Measurements from ENCODE around the gene UGT1A4. TPM values are rescaled to one million over a fixed set of nuclear protein-coding genes. Genes with fewer than 3 reads are reported as not detected.

UGT1A4 gene
- total and polyA plus RNA-seq, 9 of the 15 experiments (the other 6 are each of a cell fraction or from before 2014, with no cell fraction given): not detected

GRCh38 chr2:233747283-233747544 is 28.7 kb downstream of the UGT1A4 start:
- ChIA-PET CTCF (ENCODE audit: low intra/inter-chr PET ratio) (no interaction called here), POLR2A (no interaction called here)
- FAIRE-seq: no peak
- no peak overlapping the region for H2AFZ ChIP-seq (ENCODE audit: low read depth, low read length)
- peaks cover 0 to 7% of the 10 kb centered on the region in 2 experiments; a peak in 2 of 5 replicates for H3K4me1 ChIP-seq (replicated peaks in 1 of 2; ENCODE audit: control insufficient read depth in 2 of 2, insufficient read depth in 2 of 2, low read length in 2 of 2)
- intact Hi-C loops (cut with micrococcal nuclease): no loop called here
- H4K20me1 ChIP-seq (replicated peaks; ENCODE audit: control insufficient read depth, insufficient read depth, low read length): no peaks in the 10 kb centered on the region
- no peaks in the 10 kb centered on the region for H3K36me3 ChIP-seq (ENCODE audit: control insufficient read depth, insufficient read depth, low read length)
- in situ Hi-C loops (cut with MboI): no loop called here
- H3K27ac ChIP-seq (ENCODE audit: extremely low read depth, low read depth, low read length): no peak overlapping the region
- no peaks in the 10 kb centered on the region for H3K27me3 ChIP-seq (ENCODE audit: control insufficient read depth in 2 of 2, insufficient read depth in 2 of 2, low read length in 2 of 2)
- no peak overlapping the region for H3K4me2 ChIP-seq (ENCODE audit: insufficient read depth, low read length)
- no peak for TF ChIP-seq ZNF511 (CRISPR knock-in tag; IDR thresholded peaks at IDR 0.05)
- TF ChIP-seq CTCF (IDR thresholded peaks at IDR 0.05 in 2 of 3, conservative IDR thresholded peaks at IDR 0.05 in 1 of 3; ENCODE audit: insufficient read depth in 2 of 3, low read depth in 1 of 3, low read length in 3 of 3): no peak
- no peak for TF ChIP-seq MED1 (CRISPR knock-in tag; IDR thresholded peaks at IDR 0.05; ENCODE audit: borderline replicate concordance)
- TF ChIP-seq TSC22D4 (tag; IDR thresholded peaks at IDR 0.05): no peak
- no peak for TF ChIP-seq HMG20B (CRISPR knock-in tag; IDR thresholded peaks at IDR 0.05)
- no peak for TF ChIP-seq GTF3C2 (IDR thresholded peaks at IDR 0.05; ENCODE audit: borderline replicate concordance, extremely low read depth, insufficient read length)
- no peak for TF ChIP-seq TARDBP (IDR thresholded peaks at IDR 0.05)
- no peak for TF ChIP-seq PATZ1 (CRISPR knock-in tag; IDR thresholded peaks at IDR 0.05; ENCODE audit: borderline replicate concordance)
- TF ChIP-seq NR0B1 (IDR thresholded peaks at IDR 0.05; ENCODE audit: partially characterized antibody): no peak
- ATAC-seq: no peak
- 3% methylated on average over 6 of the region's 6 CpGs for WGBS (ENCODE audit: insufficient coverage, low coverage, missing lambda C conversion rate)
- H3K4me3 ChIP-seq: no peak overlapping the region
- H3K9me3 ChIP-seq (replicated peaks; ENCODE audit: control insufficient read depth, insufficient read depth, low read depth, low read length): no peaks in the 10 kb centered on the region
- H3K9me1 ChIP-seq (ENCODE audit: control insufficient read depth, insufficient read depth, low read length): no peaks in the 10 kb centered on the region
- no TSS peak for BruUV-seq (replicated peaks)
- no peak for DNase-seq (ENCODE audit: extremely low read depth in 1 of 4, low spot score in 3 of 4)
- no peak overlapping the region for H3K9ac ChIP-seq (ENCODE audit: insufficient read depth in 1 of 2, low read depth in 2 of 2, low read length in 2 of 2)
- no peaks in the 10 kb centered on the region for H3K79me2 ChIP-seq (ENCODE audit: control insufficient read depth, insufficient read depth, low read length)

Measured in K562 (cell line).